ENCODE measurements around the gene RBBP8NL.

DNA sequence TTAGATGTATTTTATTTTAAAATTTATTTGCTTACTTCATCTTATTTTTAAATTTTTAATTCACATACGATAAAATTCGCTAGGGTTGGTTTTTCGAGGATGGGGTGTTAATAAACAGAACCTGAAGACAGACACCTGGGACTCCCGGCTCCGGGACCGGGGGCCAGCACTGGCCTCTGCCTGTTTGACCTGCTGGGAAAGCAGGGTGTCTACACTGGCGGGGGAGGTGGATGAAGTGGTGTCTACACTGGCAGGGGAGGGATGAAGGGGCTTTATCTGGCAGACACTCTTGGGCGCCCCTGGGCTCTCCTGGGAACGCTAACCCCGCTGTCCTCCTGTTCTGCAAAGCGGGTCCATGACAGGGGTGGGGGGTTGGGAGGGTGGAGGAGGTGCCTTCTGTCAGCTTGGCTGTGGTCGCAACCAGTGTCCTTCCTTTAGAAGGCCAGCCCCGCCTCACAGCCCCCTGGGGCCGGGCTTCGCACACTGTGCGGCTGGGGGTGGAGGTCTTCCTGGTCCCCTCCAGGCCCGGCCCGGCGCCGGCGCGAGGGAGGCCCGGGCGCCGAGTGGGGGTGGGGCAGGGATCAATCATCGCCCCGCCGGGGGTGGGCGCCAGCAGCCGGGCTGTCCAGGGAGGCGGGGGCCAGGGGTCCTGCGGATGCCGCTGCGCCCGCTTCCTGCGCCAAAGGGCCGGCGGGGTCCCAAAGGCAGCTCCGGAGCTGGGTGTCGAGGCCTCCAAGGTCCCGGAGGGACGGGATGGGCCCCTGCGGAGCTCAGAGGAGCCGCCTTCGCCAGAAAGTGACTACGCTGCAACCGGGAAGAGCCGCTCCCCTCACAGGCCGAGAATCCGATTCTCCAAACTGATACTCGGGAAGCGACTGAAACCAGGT lies 46.6 kb upstream of the RBBP8NL start:
- TF ChIP-seq, protein P1, sequence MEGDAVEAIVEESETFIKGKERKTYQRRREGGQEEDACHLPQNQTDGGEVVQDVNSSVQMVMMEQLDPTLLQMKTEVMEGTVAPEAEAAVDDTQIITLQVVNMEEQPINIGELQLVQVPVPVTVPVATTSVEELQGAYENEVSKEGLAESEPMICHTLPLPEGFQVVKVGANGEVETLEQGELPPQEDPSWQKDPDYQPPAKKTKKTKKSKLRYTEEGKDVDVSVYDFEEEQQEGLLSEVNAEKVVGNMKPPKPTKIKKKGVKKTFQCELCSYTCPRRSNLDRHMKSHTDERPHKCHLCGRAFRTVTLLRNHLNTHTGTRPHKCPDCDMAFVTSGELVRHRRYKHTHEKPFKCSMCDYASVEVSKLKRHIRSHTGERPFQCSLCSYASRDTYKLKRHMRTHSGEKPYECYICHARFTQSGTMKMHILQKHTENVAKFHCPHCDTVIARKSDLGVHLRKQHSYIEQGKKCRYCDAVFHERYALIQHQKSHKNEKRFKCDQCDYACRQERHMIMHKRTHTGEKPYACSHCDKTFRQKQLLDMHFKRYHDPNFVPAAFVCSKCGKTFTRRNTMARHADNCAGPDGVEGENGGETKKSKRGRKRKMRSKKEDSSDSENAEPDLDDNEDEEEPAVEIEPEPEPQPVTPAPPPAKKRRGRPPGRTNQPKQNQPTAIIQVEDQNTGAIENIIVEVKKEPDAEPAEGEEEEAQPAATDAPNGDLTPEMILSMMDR (IDR thresholded peaks at IDR 0.05), result no peak
- no peak for TF ChIP-seq POLR2A (IDR thresholded peaks at IDR 0.05)
